Neural cell (in vitro differentiated cells): ENCODE data around the gene CD164L2. TPM values are rescaled to one million over a fixed set of nuclear protein-coding genes. Genes with fewer than 3 reads are reported as not detected.

Experiments used
- H2AFZ ChIP-seq: fragments of 200-600, 300-800 bp; sonication (generic), shearing (Covaris generic); 2 replicates; pipeline ENCODE4 v1.6.0; 2014; ENCODE audit warnings: low read depth, mild to moderate bottlenecking, antibody characterized with exemption, low read length, moderate library complexity
- H3F3A ChIP-seq: fragments of 200-600 bp; shearing (Covaris generic); 2 replicates; pipeline ENCODE4 v1.6.1; 2016; ENCODE audit warnings: mild to moderate bottlenecking, moderate library complexity, mixed read lengths, antibody characterized with exemption, low read length; ENCODE audit not compliant: insufficient read depth, poor library complexity, severe bottlenecking
- H3K27ac ChIP-seq: fragments of 200-600, 300-800 bp; sonication (generic), shearing (Covaris generic); 2 replicates; pipeline ENCODE4 v1.5.1; 2014; ENCODE audit warnings: mild to moderate bottlenecking, low read length, moderate library complexity
- H3K27me3 ChIP-seq: fragments of 300-800, 200-600 bp; sonication (generic), shearing (Covaris generic); 2 replicates; pipeline ENCODE4 v1.6.0; 2014; ENCODE audit warnings: mild to moderate bottlenecking, low read depth, low read length, moderate library complexity; ENCODE audit not compliant: insufficient read depth
- H3K36me3 ChIP-seq: fragments of 300-800, 200-600 bp; sonication (generic), shearing (Covaris generic); 2 replicates; pipeline ENCODE4 v1.5.1; 2014; ENCODE audit warnings: mild to moderate bottlenecking, antibody characterized with exemption, low read length, moderate library complexity; ENCODE audit not compliant: insufficient read depth
- H3K4me2 ChIP-seq: fragments of 300-800, 200-600 bp; sonication (generic), shearing (Covaris generic); 2 replicates; pipeline ENCODE4 v1.6.0; 2014; ENCODE audit warnings: mild to moderate bottlenecking, low read length
- H3K4me3 ChIP-seq: fragments of 300-800, 200-600 bp; sonication (generic), shearing (Covaris generic); 2 replicates; pipeline ENCODE4 v1.5.1; 2014; ENCODE audit warnings: mild to moderate bottlenecking, low read length, moderate library complexity
- H3K79me2 ChIP-seq: fragments of 200-600 bp; shearing (Covaris generic); replicated peaks from 2 replicates; pipeline ENCODE4 v1.6.0; 2014; ENCODE audit warnings: mild to moderate bottlenecking, low read length, moderate library complexity; ENCODE audit not compliant: insufficient read depth
- H3K9ac ChIP-seq: fragments of 300-800, 200-600 bp; sonication (generic), shearing (Covaris generic); 2 replicates; pipeline ENCODE4 v1.6.1; 2016; ENCODE audit warnings: mild to moderate bottlenecking, low read length, mixed read lengths
- H3K9me2 ChIP-seq: fragments of 200-600 bp; shearing (Covaris generic); 2 replicates; pipeline ENCODE4 v1.6.1; 2016; ENCODE audit warnings: mild to moderate bottlenecking, low read length, mixed read lengths; ENCODE audit not compliant: insufficient read depth
- H3K9me3 ChIP-seq: fragments of 200-600, 300-800 bp; sonication (generic), shearing (Covaris generic); 2 replicates; pipeline ENCODE4 v1.6.1; 2016; ENCODE audit warnings: mild to moderate bottlenecking, mixed run types, low read length, moderate library complexity, mixed read lengths
- H4K20me1 ChIP-seq: fragments of 200-600 bp; shearing (Covaris generic); 2 replicates; pipeline ENCODE4 v1.6.1; 2016; ENCODE audit warnings: mild to moderate bottlenecking, mixed run types; ENCODE audit not compliant: insufficient read depth
- EP300 ChIP-seq: fragments of 450-650 bp; conservative IDR thresholded peaks from 2 replicates; pipeline ENCODE4 v1.6.1; 2014; ENCODE audit warnings: antibody characterized with exemption, mild to moderate bottlenecking, moderate library complexity; ENCODE audit not compliant: poor library complexity, severe bottlenecking
- EZH2 ChIP-seq: fragments of 200-600, 300-800 bp; shearing (Covaris generic), sonication (generic); IDR thresholded peaks from 2 replicates; pipeline ENCODE4 v1.6.1; 2014; ENCODE audit warnings: antibody characterized with exemption, low read length, borderline replicate concordance, mild to moderate bottlenecking; ENCODE audit not compliant: insufficient read depth, poor library complexity, severe bottlenecking
- MXI1 ChIP-seq: fragments of 450-650 bp; conservative IDR thresholded peaks from 2 replicates; pipeline ENCODE4 v1.6.1; 2014; ENCODE audit warnings: antibody characterized with exemption, mild to moderate bottlenecking; ENCODE audit not compliant: poor library complexity, severe bottlenecking
- POLR2AphosphoS5 ChIP-seq: IDR thresholded peaks from 2 replicates; pipeline ENCODE4 v1.6.1; 2012
- RAD21 ChIP-seq: fragments of 450-650 bp; conservative IDR thresholded peaks from 2 replicates; pipeline ENCODE4 v1.6.1; 2014; ENCODE audit warnings: antibody characterized with exemption, mild to moderate bottlenecking, moderate library complexity
- REST ChIP-seq: IDR thresholded peaks from 2 replicates; pipeline ENCODE4 v1.6.1; 2012; ENCODE audit warnings: borderline replicate concordance
- SMC3 ChIP-seq: fragments of 450-650 bp; conservative IDR thresholded peaks from 2 replicates; pipeline ENCODE4 v1.6.1; 2014; ENCODE audit warnings: antibody characterized with exemption, mild to moderate bottlenecking, moderate library complexity; ENCODE audit not compliant: poor library complexity
- TAF1 ChIP-seq: IDR thresholded peaks from 2 replicates; pipeline ENCODE4 v1.6.1; 2012; ENCODE audit warnings: low read depth
- polyA plus RNA-seq: library from polyadenylated mRNA; depleted of rRNA; stranded (reverse); fragments of >200 nt; gene quantifications from 2 replicates; pipeline ENCODE4 v1.2.3, GENCODE V29; 2014
- TF ChIP-seq, protein P1 (sequence below): fragments of 450-650 bp; IDR thresholded peaks from 2 replicates; pipeline ENCODE4 v1.5.1; 2014; ENCODE audit warnings: antibody characterized with exemption, mild to moderate bottlenecking, moderate library complexity; ENCODE audit not compliant: poor library complexity, severe bottlenecking

CD164L2 gene
- polyA plus RNA-seq, 1 donor from 2014 or later: not detected

- no peaks in the 10 kb centered on the region for H3F3A ChIP-seq
- no peak for TF ChIP-seq SMC3
- TF ChIP-seq RAD21: no peak
- no peak for TF ChIP-seq EZH2
- TF ChIP-seq, protein P1, sequence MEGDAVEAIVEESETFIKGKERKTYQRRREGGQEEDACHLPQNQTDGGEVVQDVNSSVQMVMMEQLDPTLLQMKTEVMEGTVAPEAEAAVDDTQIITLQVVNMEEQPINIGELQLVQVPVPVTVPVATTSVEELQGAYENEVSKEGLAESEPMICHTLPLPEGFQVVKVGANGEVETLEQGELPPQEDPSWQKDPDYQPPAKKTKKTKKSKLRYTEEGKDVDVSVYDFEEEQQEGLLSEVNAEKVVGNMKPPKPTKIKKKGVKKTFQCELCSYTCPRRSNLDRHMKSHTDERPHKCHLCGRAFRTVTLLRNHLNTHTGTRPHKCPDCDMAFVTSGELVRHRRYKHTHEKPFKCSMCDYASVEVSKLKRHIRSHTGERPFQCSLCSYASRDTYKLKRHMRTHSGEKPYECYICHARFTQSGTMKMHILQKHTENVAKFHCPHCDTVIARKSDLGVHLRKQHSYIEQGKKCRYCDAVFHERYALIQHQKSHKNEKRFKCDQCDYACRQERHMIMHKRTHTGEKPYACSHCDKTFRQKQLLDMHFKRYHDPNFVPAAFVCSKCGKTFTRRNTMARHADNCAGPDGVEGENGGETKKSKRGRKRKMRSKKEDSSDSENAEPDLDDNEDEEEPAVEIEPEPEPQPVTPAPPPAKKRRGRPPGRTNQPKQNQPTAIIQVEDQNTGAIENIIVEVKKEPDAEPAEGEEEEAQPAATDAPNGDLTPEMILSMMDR: no peak
- no peak for TF ChIP-seq REST
- TF ChIP-seq EP300: no peak
- TF ChIP-seq TAF1: no peak
- TF ChIP-seq MXI1: no peak
- TF ChIP-seq POLR2AphosphoS5: no peak
- no peak overlapping the region for H3K27ac ChIP-seq
- no peaks in the 10 kb centered on the region for H3K79me2 ChIP-seq
- peaks cover 25% of the 10 kb centered on the region for H3K27me3 ChIP-seq
- no peaks in the 10 kb centered on the region for H3K9me2 ChIP-seq
- no peak overlapping the region for H3K4me3 ChIP-seq
- H3K9me3 ChIP-seq: no peaks in the 10 kb centered on the region
- no peak overlapping the region for H3K9ac ChIP-seq
- no peak overlapping the region for H2AFZ ChIP-seq
- H4K20me1 ChIP-seq: no peaks in the 10 kb centered on the region
- no peak overlapping the region for H3K4me2 ChIP-seq
- no peaks in the 10 kb centered on the region for H3K36me3 ChIP-seq
Measured at GRCh38 chr1:27361553-27361952, 21.6 kb downstream of the CD164L2 start.

GRCh38 chr1:27361044-27361402, 22.1 kb downstream of the CD164L2 start:
- Histone ChIP-seq H3K27ac (no peak overlapping the region), H4K20me1 (no peaks in the 10 kb centered on the region), H3F3A (no peaks in the 10 kb centered on the region), H3K79me2 (no peaks in the 10 kb centered on the region), H3K9ac (no peak overlapping the region), H3K9me2 (no peaks in the 10 kb centered on the region), H3K4me2 (no peak overlapping the region), H3K9me3 (no peaks in the 10 kb centered on the region), H3K36me3 (no peaks in the 10 kb centered on the region), H3K4me3 (no peak overlapping the region), H3K27me3 (peaks cover 24% of the 10 kb centered on the region), H2AFZ (no peak overlapping the region)
- TF ChIP-seq SMC3 (no peak), REST (no peak), RAD21 (no peak), TAF1 (no peak), POLR2AphosphoS5 (no peak)
